ENCODE data around the gene ZNRF3.
"Not testable (repeated sequence)": the region's sequence is repeated elsewhere in the genome, so short reads cannot be mapped to it uniquely, and the experiment has no call there.

The ZNRF3 gene

GRCh38 chr22:28931844-28932567, 48.6 kb downstream of the ZNRF3 start:
- no peak for DNase-seq (ENCODE audit: low spot score)

- no peak for DNase-seq (ENCODE audit: low spot score)
Observed at GRCh38 chr22:28933321-28933720, 49.9 kb downstream of the ZNRF3 start.

DNA sequence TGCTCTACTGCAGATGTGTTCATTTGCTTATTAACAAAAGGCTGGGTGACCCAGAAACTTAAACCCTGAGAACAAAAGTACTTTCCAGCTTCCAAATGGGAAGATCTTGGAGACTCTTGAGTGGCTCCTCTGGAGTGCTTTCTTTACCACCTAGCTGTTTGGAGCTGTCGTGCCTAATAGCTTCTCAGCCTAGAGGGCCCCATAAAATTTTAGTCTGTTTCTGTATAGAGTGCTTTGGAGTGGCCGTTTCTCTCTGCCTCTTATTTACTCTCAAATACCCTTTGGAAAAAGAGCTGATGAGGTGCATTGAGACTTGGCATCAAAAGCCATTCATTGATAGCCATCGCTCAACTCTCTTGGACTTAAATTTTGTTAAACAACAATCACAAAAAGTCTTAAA, 50.7 kb downstream of the ZNRF3 start:
- no peak for DNase-seq (ENCODE audit: low spot score)

- no peak for DNase-seq (ENCODE audit: low spot score)
Observed at GRCh38 chr22:28935140-28935539, 51.8 kb downstream of the ZNRF3 start.

DNA sequence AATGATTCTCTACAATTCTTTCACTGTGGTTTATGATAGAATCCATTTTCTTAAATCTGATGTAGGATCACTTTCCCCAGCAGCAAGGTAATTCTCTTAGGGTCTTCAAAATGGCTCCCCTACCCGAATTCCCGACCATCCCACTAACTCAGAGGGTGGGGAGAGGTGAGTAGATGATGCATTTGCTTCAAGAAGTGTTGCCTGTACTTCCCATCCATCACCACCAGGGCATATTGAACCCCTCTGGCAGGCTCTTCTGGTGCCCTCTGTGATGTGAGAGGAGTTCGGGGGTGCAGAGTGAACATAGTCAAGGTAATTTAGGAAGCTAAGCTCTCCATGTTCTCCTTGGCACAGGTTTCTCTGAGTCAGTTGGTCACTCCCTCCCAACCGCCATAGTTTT, 52.3 kb downstream of the ZNRF3 start:
- DNase-seq (ENCODE audit: low spot score) = no peak

- no peak for DNase-seq (ENCODE audit: low spot score)
Observed at GRCh38 chr22:28936200-28936599, 52.8 kb downstream of the ZNRF3 start.

GRCh38 chr22:28937206-28938025, 54.0 kb downstream of the ZNRF3 start:
- no peak for DNase-seq (ENCODE audit: low spot score)

- DNase-seq (ENCODE audit: low spot score) = no peak
Observed at GRCh38 chr22:28938286-28938833, 55.0 kb downstream of the ZNRF3 start.

GRCh38 chr22:28939394-28939793, 56.0 kb downstream of the ZNRF3 start:
- no peak for DNase-seq (ENCODE audit: low spot score)

DNA sequence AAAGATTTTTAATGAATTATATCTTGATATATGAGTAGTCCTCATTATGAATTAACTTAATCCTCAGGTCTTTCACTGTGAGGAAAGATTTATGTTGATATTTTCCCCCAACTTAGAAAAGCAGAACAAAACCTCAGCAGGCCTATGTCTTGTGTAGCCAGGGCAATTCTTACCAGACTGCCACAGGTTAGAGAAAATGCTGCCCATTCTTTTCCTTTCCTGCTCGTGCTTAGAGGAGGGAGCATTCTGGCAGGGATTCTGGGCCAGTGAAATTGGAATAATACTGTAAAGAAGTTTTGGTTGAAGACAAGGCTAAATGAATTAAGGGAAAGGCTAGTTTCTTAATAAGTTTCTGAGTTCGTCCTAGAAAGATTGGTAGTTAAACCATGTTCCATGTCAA, 56.6 kb downstream of the ZNRF3 start:
- DNase-seq (ENCODE audit: low spot score) = no peak

- no peak for DNase-seq (ENCODE audit: low spot score)
Observed at GRCh38 chr22:28940441-28940840, 57.1 kb downstream of the ZNRF3 start.

DNA sequence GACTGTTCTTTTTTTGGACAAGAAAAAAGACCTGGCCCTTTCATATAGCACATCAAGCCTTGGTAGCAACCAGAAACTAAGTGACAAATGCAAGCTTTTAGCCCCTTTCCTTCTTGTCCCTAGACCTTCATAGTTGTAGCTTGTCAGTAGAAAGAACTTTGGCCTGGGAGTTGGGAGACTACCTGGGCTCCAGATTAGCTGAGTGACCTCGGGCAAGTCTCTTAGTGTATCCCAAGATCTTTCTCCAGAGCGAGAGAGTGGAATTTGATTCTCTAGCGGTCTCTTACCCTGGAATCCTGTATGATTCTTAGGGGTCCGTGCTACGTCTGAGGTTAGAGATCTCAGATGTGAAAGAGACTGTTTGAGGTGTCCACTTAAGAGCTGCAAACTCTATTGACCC, 59.0 kb downstream of the ZNRF3 start:
- no peak for DNase-seq (ENCODE audit: low spot score)

- DNase-seq (ENCODE audit: low spot score) = no peak
Observed at GRCh38 chr22:28942801-28943500, 59.6 kb downstream of the ZNRF3 start.

- no peak for DNase-seq (ENCODE audit: low spot score)
Observed at GRCh38 chr22:28943501-28943879, 60.1 kb downstream of the ZNRF3 start.

GRCh38 chr22:28947125-28947524, 63.8 kb downstream of the ZNRF3 start:
- no peak for DNase-seq (ENCODE audit: low spot score)

DNA sequence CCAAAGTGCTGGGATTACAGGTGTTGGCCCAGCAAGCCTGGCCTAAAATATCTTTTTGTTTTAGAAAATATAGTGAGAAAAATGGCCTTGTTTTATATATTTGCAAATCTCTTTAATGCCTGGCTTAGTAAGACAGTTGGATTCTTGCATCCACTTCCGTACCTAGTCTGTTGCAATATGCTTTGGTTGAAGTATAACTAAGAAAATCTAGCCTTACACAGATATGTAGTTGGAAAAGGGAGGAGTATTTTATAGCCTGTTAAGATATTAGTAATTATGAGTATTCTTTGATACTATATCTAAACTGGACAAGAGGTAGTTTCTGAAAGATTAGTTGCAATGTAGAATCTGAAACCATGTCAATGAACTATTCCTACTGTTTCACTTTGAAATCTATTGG, 65.1 kb downstream of the ZNRF3 start:
- no peak for DNase-seq (ENCODE audit: low spot score)

- not testable (repeated sequence) for DNase-seq (ENCODE audit: low spot score)
Observed at GRCh38 chr22:28948860-28949551, 65.6 kb downstream of the ZNRF3 start.

- DNase-seq (ENCODE audit: low spot score) = no peak
Observed at GRCh38 chr22:28949788-28950187, 66.4 kb downstream of the ZNRF3 start.

DNA sequence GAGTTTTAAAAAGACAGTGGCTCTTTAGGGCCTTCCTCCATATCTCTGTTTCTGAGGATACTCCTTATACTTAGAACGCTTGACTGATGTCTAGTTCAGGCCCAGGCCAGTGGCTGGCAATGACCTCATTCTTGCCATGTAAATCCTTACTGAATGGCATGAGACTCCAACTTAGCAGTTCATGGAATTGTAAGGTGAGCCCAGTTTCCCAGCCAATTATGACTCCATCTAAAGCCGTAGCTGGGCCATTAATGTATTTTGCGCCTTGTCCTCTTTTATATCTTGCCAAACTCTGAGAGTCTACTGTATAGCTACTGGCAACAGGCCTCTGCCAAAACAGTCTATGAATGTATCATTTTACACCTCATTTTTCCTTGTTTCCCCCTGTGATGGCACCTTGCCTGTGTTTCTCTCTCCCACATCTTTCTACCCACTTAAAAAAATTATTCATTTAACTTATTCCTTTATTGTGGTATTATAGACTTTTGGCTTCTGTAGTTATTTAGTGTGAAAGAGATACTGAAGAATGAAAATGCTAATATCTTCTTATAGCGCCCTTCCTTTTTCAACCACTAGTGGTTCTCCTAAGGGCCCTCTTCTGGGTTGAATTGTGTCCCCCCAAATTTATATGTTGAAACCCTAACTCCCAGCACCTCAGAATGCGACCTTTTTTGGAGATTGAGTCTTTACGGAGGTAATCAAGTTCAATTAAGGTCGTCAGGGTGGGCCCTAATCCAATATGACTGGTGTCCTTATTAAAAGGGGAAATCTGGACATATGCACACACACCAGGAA, 67.4 kb downstream of the ZNRF3 start:
- no peak for DNase-seq (ENCODE audit: low spot score)

DNA sequence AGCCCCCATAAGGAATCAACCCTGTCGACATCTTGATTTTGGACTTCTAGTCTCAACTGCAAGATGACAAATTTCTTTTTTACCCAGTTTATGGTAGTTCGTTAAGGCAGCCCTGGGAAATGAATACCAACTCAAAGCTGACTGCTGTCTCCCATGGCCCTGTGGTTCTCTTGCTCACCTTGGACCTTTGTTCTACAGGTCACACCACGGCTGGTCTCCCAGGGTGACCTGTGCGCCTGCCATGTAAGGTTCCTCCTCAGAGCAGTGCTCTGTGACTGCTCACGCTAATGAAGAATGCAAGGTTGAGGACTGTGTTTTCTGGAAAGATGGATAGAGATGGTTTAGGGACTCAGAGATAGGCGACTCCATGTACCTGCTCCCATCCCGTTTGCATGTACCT, 68.2 kb downstream of the ZNRF3 start:
- no peak for DNase-seq (ENCODE audit: low spot score)

- DNase-seq (ENCODE audit: low spot score) = no peak
Observed at GRCh38 chr22:28951969-28952521, 68.7 kb downstream of the ZNRF3 start.

Measured in HuH-7 (cell line).